Activated CD4-positive, alpha-beta T cell treated with anti-CD3 and anti-CD28 coated beads, Interleukin-2, amount 10 ng/mL, durations not matched to agents 7 days and 5 days (primary cell): ENCODE results near the gene INO80E. TPM values are rescaled to one million over a fixed set of nuclear protein-coding genes. Genes with fewer than 3 reads are reported as not detected.

Experiments used
- CTCF ChIA-PET: fragments of 350-600 bp; sonication (Branson Sonifier 250); formaldehyde crosslinking; loops from one replicate; lab custom pipeline; 2021; ENCODE audit warnings: antibody characterized with exemption; lab: Charles Lee
- POLR2A ChIA-PET: fragments of 350-600 bp; sonication (Branson Sonifier 250); formaldehyde crosslinking; loops from one replicate; lab custom pipeline; 2021; ENCODE audit warnings: antibody characterized with exemption; lab: Charles Lee
- DNase-seq: peaks from one replicate; pipeline ENCODE4 v3.0.0-alpha.2; 2020
- H3K27ac Mint-ChIP-seq: one replicate; pipeline ENCODE4 v1.8.0; 2021; ENCODE audit warnings: mild to moderate bottlenecking, moderate library complexity, mixed read lengths
- H3K27me3 Mint-ChIP-seq: one replicate; pipeline ENCODE4 v1.8.0; 2021; ENCODE audit warnings: mixed read lengths
- H3K36me3 Mint-ChIP-seq: one replicate; pipeline ENCODE4 v1.8.0; 2021; ENCODE audit warnings: low read depth, mixed read lengths
- H3K4me1 Mint-ChIP-seq: one replicate; pipeline ENCODE4 v1.8.0; 2021; ENCODE audit warnings: mixed read lengths
- H3K4me3 Mint-ChIP-seq: one replicate; pipeline ENCODE4 v1.8.0; 2021; ENCODE audit warnings: mild to moderate bottlenecking, moderate library complexity, mixed read lengths
- H3K9me3 Mint-ChIP-seq: one replicate; pipeline ENCODE4 v1.8.0; 2021; ENCODE audit warnings: mixed read lengths
- total RNA-seq, 2 experiments: library from RNA; stranded (reverse); gene quantifications; one replicate each; pipeline ENCODE4 v1.2.3, GENCODE V29; 2021

The INO80E gene
- total RNA-seq, 2 experiments from 2014 or later: 113 to 134 TPM

DNA sequence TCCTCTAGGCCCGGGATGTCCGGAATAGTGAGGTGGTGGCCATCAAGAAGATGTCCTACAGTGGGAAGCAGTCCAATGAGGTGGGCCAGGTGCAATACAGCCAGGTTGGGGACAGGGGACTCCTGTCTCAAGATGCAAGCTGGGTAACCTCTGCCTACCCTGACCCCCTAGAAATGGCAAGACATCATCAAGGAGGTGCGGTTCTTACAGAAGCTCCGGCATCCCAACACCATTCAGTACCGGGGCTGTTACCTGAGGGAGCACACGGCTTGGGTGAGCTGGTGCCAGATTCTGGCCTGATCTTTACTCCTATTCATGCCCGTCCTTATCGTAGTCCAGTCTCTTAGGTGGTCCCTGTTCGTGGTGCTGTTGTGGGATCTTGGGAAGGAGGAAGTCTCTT, 18.0 kb upstream of the INO80E start:
- CTCF ChIA-PET: interaction anchor here (0.8 to 1.3 kb wide), 3 partner anchors 11 to 129 kb away, joined by 3 read pairs; partner anchors contain the start of gene TMEM219

DNA sequence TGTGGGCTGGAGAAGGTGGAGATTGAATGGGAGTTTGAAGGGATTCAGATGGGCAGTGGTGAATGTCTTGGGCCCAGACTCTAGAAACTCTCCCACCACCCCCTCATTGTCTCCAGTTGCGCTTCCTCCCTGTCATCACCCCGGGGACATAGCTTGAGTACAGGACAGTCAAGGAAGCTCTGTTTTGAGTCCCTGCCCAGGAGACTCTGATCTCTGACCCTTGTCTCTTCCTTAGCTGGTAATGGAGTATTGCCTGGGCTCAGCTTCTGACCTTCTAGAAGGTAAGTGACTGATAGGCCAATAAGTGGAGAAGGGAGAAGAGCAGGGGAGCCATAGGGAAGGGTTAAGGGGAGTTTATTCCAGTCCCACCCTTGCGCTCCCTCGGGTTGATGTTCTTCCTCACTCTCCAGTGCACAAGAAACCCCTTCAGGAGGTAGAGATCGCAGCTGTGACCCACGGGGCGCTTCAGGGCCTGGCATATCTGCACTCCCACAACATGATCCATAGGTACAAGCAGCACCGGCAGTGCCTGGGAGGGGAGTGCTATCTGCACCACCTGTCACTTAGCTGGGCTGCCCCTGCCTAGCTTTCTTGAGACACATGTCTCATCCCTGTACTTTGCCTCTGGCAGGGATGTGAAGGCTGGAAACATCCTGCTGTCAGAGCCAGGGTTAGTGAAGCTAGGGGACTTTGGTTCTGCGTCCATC, 17.3 kb upstream of the INO80E start:
- H3K27me3 Mint-ChIP-seq: no peaks in the 10 kb centered on the region

More for the DNA sequence above, 18.0 kb upstream of the INO80E start:
- no peak overlapping the region for H3K27ac Mint-ChIP-seq
- H3K36me3 Mint-ChIP-seq: peaks cover 33% of the 10 kb centered on the region
- no peak for DNase-seq
- H3K4me3 Mint-ChIP-seq: no peak overlapping the region
- POLR2A ChIA-PET: no interaction called here
- H3K4me1 Mint-ChIP-seq: peaks cover 31% of the 10 kb centered on the region
- peaks cover 4% of the 10 kb centered on the region for H3K9me3 Mint-ChIP-seq
- H3K27me3 Mint-ChIP-seq: no peaks in the 10 kb centered on the region

GRCh38 chr16:29982560-29983419, 13.3 kb upstream of the INO80E start:
- Mint-ChIP-seq H3K27me3 (no peaks in the 10 kb centered on the region), H3K4me1 (no peaks in the 10 kb centered on the region), H3K4me3 (no peak overlapping the region), H3K27ac (no peak overlapping the region), H3K36me3 (peaks cover 52% of the 10 kb centered on the region), H3K9me3 (no peaks in the 10 kb centered on the region)
- no peak for DNase-seq
- CTCF ChIA-PET: interaction anchor here (0.9 to 1.3 kb wide), 3 partner anchors 9 to 11 kb away, joined by 3 to 4 read pairs (median 4); partner anchors contain the start of gene TAOK2
- POLR2A ChIA-PET: no interaction called here

More for the DNA sequence above, 17.3 kb upstream of the INO80E start:
- H3K27ac Mint-ChIP-seq: no peak overlapping the region
- peaks cover 33% of the 10 kb centered on the region for H3K36me3 Mint-ChIP-seq
- DNase-seq: no peak
- H3K4me3 Mint-ChIP-seq: no peak overlapping the region
- CTCF ChIA-PET: interaction anchor here (1.2 to 1.3 kb wide), 2 partner anchors 10 to 17 kb away, joined by 3 to 5 read pairs; partner anchors contain the start of gene TMEM219
- peaks cover 26% of the 10 kb centered on the region for H3K4me1 Mint-ChIP-seq
- POLR2A ChIA-PET: no interaction called here
- H3K9me3 Mint-ChIP-seq: no peaks in the 10 kb centered on the region

GRCh38 chr16:29983420-29984136, 12.5 kb upstream of the INO80E start:
- H3K9me3 Mint-ChIP-seq: no peaks in the 10 kb centered on the region
- peaks cover 52% of the 10 kb centered on the region for H3K36me3 Mint-ChIP-seq
- POLR2A ChIA-PET: no interaction called here
- H3K4me3 Mint-ChIP-seq: no peak overlapping the region
- CTCF ChIA-PET: interaction anchor here (0.9 to 1.3 kb wide), 2 partner anchors 10 kb away, joined by 3 to 4 read pairs; partner anchors contain the start of gene TAOK2
- no peak for DNase-seq
- no peak overlapping the region for H3K27ac Mint-ChIP-seq
- H3K27me3 Mint-ChIP-seq: no peaks in the 10 kb centered on the region
- H3K4me1 Mint-ChIP-seq: no peaks in the 10 kb centered on the region

GRCh38 chr16:29984137-29984763, 11.8 kb upstream of the INO80E start:
- DNase-seq: no peak
- ChIA-PET POLR2A (no interaction called here), CTCF (no interaction called here)
- no peak overlapping the region for H3K4me3 Mint-ChIP-seq
- H3K4me1 Mint-ChIP-seq: no peaks in the 10 kb centered on the region
- no peak overlapping the region for H3K27ac Mint-ChIP-seq
- peaks cover 56% of the 10 kb centered on the region for H3K36me3 Mint-ChIP-seq
- no peaks in the 10 kb centered on the region for H3K9me3 Mint-ChIP-seq
- H3K27me3 Mint-ChIP-seq: no peaks in the 10 kb centered on the region

- Mint-ChIP-seq H3K4me1 (no peaks in the 10 kb centered on the region), H3K27me3 (no peaks in the 10 kb centered on the region), H3K4me3 (no peak overlapping the region), H3K27ac (no peak overlapping the region), H3K9me3 (no peaks in the 10 kb centered on the region), H3K36me3 (peaks cover 54% of the 10 kb centered on the region)
- CTCF ChIA-PET: interaction anchor here (1.1 to 1.8 kb wide), 3 partner anchors 11 to 47 kb away, joined by 3 to 9 read pairs (median 3); partner anchors contain the start of genes TAOK2 and TMEM219
- POLR2A ChIA-PET: no interaction called here
- DNase-seq: no peak
Observed at GRCh38 chr16:29984764-29985147, 11.3 kb upstream of the INO80E start.

- H3K27ac Mint-ChIP-seq: no peak overlapping the region
Observed at GRCh38 chr16:29985271-29985811, 10.7 kb upstream of the INO80E start.

GRCh38 chr16:29986231-29986630, 9.8 kb upstream of the INO80E start:
- H3K4me1 Mint-ChIP-seq: no peaks in the 10 kb centered on the region
- ChIA-PET POLR2A (no interaction called here), CTCF (interaction anchor here (0.9 to 1.8 kb wide), 5 partner anchors 13 to 286 kb away, joined by 3 to 9 read pairs (median 3); partner anchors contain the start of gene TAOK2)
- peaks cover 49% of the 10 kb centered on the region for H3K36me3 Mint-ChIP-seq
- H3K9me3 Mint-ChIP-seq: no peaks in the 10 kb centered on the region
- no peaks in the 10 kb centered on the region for H3K27me3 Mint-ChIP-seq
- no peak overlapping the region for H3K4me3 Mint-ChIP-seq
- no peak overlapping the region for H3K27ac Mint-ChIP-seq
- no peak for DNase-seq

More at GRCh38 chr16:29985271-29985811, 10.7 kb upstream of the INO80E start:
- peaks cover 50% of the 10 kb centered on the region for H3K36me3 Mint-ChIP-seq
- no peak for DNase-seq
- no peaks in the 10 kb centered on the region for H3K27me3 Mint-ChIP-seq
- CTCF ChIA-PET: interaction anchor here (0.9 to 1.8 kb wide), 6 partner anchors 12 to 285 kb away, joined by 3 to 9 read pairs (median 3); partner anchors contain the start of genes TAOK2 and TMEM219
- POLR2A ChIA-PET: interaction anchor here (0.6 kb wide), 1 partner anchor 346 kb away, joined by 6 read pairs; no protein-coding TSS in a partner anchor
- no peaks in the 10 kb centered on the region for H3K4me1 Mint-ChIP-seq
- no peak overlapping the region for H3K4me3 Mint-ChIP-seq
- H3K9me3 Mint-ChIP-seq: no peaks in the 10 kb centered on the region

DNA sequence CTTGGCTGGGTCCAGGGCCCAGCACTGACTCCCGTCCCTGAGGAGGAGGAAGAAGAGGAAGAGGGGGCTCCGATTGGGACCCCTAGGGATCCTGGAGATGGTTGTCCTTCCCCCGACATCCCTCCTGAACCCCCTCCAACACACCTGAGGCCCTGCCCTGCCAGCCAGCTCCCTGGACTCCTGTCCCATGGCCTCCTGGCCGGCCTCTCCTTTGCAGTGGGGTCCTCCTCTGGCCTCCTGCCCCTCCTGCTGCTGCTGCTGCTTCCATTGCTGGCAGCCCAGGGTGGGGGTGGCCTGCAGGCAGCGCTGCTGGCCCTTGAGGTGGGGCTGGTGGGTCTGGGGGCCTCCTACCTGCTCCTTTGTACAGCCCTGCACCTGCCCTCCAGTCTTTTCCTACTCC, 9.1 kb upstream of the INO80E start:
- POLR2A ChIA-PET: no interaction called here
- Mint-ChIP-seq H3K36me3 (peaks cover 48% of the 10 kb centered on the region), H3K27me3 (no peaks in the 10 kb centered on the region), H3K4me3 (no peak overlapping the region), H3K4me1 (no peaks in the 10 kb centered on the region), H3K9me3 (no peaks in the 10 kb centered on the region), H3K27ac (no peak overlapping the region)
- CTCF ChIA-PET: interaction anchor here (1.0 kb wide), 1 partner anchor 21 kb away, joined by 3 read pairs; no protein-coding TSS in a partner anchor
- no peak for DNase-seq

DNA sequence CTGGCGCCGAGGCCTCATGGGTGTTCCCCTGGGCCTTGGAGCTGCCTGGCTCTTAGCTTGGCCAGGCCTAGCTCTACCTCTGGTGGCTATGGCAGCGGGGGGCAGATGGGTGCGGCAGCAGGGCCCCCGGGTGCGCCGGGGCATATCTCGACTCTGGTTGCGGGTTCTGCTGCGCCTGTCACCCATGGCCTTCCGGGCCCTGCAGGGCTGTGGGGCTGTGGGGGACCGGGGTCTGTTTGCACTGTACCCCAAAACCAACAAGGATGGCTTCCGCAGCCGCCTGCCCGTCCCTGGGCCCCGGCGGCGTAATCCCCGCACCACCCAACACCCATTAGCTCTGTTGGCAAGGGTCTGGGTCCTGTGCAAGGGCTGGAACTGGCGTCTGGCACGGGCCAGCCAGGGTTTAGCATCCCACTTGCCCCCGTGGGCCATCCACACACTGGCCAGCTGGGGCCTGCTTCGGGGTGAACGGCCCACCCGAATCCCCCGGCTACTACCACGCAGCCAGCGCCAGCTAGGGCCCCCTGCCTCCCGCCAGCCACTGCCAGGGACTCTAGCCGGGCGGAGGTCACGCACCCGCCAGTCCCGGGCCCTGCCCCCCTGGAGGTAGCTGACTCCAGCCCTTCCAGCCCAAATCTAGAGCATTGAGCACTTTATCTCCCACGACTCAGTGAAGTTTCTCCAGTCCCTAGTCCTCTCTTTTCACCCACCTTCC, 8.5 kb upstream of the INO80E start:
- H3K36me3 Mint-ChIP-seq: peaks cover 49% of the 10 kb centered on the region
- no peaks in the 10 kb centered on the region for H3K27me3 Mint-ChIP-seq
- H3K27ac Mint-ChIP-seq: no peak overlapping the region
- POLR2A ChIA-PET: no interaction called here
- H3K4me1 Mint-ChIP-seq: peaks cover 2% of the 10 kb centered on the region
- CTCF ChIA-PET: interaction anchor here (1.0 kb wide), 1 partner anchor 22 kb away, joined by 3 read pairs; no protein-coding TSS in a partner anchor
- no peak for DNase-seq
- H3K4me3 Mint-ChIP-seq: no peak overlapping the region
- no peaks in the 10 kb centered on the region for H3K9me3 Mint-ChIP-seq
